HL-60 (cell line): ENCODE data around the gene ZIC4.

ENCODE experiments used
- DNase-seq, 2 experiments: peaks; one replicate each; pipeline ENCODE4 v3.0.0-alpha.2; 2010 to 2020; ENCODE audit warnings: low read depth in 1 of 2, low spot score in 1 of 2
- H3K27ac ChIP-seq: fragments of 250-450 bp; sonication (Bioruptor Pico); replicated peaks from 2 replicates; pipeline ENCODE4 v1.5.1; 2020; ENCODE audit warnings: mild to moderate bottlenecking, moderate library complexity
- H3K27me3 ChIP-seq: fragments of 250-450 bp; sonication (Bioruptor Pico); 2 replicates; pipeline ENCODE4 v1.5.1; 2021; ENCODE audit warnings: mild to moderate bottlenecking, moderate library complexity; ENCODE audit not compliant: insufficient read depth, poor library complexity, severe bottlenecking
- H3K4me3 ChIP-seq: replicated peaks from 2 replicates; pipeline ENCODE4 v1.5.1; 2011; ENCODE audit warnings: mild to moderate bottlenecking, control low read depth, low read length; ENCODE audit not compliant: insufficient read depth
- GABPA ChIP-seq: IDR thresholded peaks from 2 replicates; pipeline ENCODE4 v1.6.1; 2012; ENCODE audit warnings: low read depth
- POLR2AphosphoS5 ChIP-seq: IDR thresholded peaks from 2 replicates; pipeline ENCODE4 v1.6.1; 2012; ENCODE audit warnings: low read depth
- SPI1 ChIP-seq: IDR thresholded peaks from 2 replicates; pipeline ENCODE4 v1.6.1; 2012; ENCODE audit warnings: low read depth, mild to moderate bottlenecking, borderline replicate concordance
- TF ChIP-seq, protein P1 (sequence below): IDR thresholded peaks from one replicate; pipeline ENCODE4 v1.5.1; 2011; ENCODE audit warnings: low read length, control low read depth, inconsistent platforms; ENCODE audit not compliant: insufficient read depth
- TF ChIP-seq, protein P2 (sequence below): IDR thresholded peaks from 2 replicates; pipeline ENCODE4 v1.6.1; 2012; ENCODE audit warnings: low read depth; ENCODE audit not compliant: insufficient replicate concordance

ZIC4 gene

DNA sequence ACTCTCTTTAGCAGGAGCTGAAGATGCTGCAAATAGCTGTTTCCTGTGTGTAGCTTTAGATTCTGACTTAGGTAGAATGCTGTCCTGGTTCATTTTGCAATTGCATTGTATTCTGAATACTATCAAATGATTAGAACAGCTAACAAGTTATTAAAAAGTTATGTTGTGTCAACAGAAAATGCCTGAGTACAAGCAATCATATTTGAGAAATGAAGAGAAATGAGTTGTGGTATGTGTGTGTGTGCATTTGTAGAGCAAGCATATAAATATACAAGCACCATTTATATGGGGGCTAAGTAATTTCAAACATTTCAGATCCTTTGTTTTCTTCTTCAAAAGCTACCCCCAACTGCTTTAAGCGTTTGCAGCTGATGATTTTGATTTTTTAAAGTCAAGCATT is 10.6 kb upstream of the ZIC4 start:
- Histone ChIP-seq H3K27me3 (peaks cover 75% of the 10 kb centered on the region), H3K4me3 (no peak overlapping the region), H3K27ac (no peak overlapping the region)
- TF ChIP-seq GABPA = no peak
- TF ChIP-seq, protein P1, sequence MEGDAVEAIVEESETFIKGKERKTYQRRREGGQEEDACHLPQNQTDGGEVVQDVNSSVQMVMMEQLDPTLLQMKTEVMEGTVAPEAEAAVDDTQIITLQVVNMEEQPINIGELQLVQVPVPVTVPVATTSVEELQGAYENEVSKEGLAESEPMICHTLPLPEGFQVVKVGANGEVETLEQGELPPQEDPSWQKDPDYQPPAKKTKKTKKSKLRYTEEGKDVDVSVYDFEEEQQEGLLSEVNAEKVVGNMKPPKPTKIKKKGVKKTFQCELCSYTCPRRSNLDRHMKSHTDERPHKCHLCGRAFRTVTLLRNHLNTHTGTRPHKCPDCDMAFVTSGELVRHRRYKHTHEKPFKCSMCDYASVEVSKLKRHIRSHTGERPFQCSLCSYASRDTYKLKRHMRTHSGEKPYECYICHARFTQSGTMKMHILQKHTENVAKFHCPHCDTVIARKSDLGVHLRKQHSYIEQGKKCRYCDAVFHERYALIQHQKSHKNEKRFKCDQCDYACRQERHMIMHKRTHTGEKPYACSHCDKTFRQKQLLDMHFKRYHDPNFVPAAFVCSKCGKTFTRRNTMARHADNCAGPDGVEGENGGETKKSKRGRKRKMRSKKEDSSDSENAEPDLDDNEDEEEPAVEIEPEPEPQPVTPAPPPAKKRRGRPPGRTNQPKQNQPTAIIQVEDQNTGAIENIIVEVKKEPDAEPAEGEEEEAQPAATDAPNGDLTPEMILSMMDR = no peak
- TF ChIP-seq, protein P2, sequence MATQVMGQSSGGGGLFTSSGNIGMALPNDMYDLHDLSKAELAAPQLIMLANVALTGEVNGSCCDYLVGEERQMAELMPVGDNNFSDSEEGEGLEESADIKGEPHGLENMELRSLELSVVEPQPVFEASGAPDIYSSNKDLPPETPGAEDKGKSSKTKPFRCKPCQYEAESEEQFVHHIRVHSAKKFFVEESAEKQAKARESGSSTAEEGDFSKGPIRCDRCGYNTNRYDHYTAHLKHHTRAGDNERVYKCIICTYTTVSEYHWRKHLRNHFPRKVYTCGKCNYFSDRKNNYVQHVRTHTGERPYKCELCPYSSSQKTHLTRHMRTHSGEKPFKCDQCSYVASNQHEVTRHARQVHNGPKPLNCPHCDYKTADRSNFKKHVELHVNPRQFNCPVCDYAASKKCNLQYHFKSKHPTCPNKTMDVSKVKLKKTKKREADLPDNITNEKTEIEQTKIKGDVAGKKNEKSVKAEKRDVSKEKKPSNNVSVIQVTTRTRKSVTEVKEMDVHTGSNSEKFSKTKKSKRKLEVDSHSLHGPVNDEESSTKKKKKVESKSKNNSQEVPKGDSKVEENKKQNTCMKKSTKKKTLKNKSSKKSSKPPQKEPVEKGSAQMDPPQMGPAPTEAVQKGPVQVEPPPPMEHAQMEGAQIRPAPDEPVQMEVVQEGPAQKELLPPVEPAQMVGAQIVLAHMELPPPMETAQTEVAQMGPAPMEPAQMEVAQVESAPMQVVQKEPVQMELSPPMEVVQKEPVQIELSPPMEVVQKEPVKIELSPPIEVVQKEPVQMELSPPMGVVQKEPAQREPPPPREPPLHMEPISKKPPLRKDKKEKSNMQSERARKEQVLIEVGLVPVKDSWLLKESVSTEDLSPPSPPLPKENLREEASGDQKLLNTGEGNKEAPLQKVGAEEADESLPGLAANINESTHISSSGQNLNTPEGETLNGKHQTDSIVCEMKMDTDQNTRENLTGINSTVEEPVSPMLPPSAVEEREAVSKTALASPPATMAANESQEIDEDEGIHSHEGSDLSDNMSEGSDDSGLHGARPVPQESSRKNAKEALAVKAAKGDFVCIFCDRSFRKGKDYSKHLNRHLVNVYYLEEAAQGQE = no peak
- TF ChIP-seq POLR2AphosphoS5 = no peak
- no peak for TF ChIP-seq SPI1
- DNase-seq = no peak

DNA sequence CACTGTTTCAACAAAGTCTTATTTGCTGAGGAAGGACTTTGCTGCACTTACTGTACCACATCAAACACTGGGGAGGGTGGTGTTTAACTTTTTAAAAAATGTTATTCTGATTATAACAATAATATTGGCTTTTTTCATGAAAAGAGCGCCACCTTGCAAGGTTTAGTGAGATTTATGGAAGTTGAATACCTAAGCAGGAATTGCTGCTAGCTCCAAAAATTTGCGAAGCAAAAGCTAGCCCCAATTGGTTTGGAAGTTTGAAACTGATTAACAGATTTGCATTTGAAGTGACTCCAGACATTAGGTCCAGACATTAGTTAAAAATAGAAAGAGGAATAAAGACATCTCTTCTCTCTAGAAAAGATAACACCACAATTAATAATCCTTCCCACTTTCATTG is 9.5 kb upstream of the ZIC4 start:
- no peak for TF ChIP-seq GABPA
- TF ChIP-seq POLR2AphosphoS5 = no peak
- TF ChIP-seq, protein P2 = no peak
- no peak for TF ChIP-seq SPI1
- TF ChIP-seq, protein P1 = no peak
- H3K27me3 ChIP-seq = peaks cover 75% of the 10 kb centered on the region
- no peak overlapping the region for H3K4me3 ChIP-seq
- no peak overlapping the region for H3K27ac ChIP-seq
- no peak for DNase-seq

DNA sequence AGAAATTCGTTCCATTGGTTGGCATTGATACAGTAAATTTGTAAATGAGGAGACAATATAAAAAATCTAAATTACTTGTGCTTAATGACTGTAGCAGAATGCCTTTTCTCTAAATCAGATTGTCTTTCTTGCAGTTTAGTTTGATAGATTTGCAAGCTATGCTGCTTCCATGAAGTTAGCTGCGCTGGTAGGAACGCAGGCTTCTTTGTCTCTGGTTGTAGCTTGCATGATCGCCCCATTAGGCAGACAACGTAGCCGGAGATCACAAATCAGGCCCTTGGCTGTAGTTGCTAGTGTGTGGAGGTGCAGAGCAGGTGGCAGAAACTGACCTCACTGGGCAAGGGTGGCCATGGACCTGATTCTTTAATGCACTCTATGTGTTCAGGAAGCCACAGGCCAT is 8.9 kb upstream of the ZIC4 start:
- no peak for DNase-seq
- Histone ChIP-seq H3K4me3 (no peak overlapping the region), H3K27ac (no peak overlapping the region), H3K27me3 (peaks cover 76% of the 10 kb centered on the region)
- TF ChIP-seq POLR2AphosphoS5 (no peak), SPI1 (no peak)
- TF ChIP-seq, protein P1 = no peak
- TF ChIP-seq, protein P2 = no peak
